ENCODE data around the gene TTC33.

DNA sequence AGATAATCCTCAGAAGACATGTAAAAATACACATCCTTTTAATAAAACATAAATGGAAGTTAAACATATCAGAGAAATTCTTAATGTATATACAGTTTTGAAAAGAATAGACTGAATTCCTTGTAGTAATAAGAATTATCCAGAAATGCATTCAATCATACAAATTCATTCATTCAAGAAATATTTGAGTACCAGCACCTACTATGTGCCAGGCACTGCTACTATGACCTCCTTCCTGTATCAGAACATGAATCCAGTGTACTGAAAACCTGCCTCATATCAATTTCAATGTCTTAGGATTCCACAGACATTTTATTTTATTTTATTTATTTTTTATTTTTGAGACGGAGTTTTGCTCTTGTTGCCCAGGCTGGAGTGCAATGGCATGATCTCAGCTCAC lies 29.2 kb upstream of the TTC33 start:
- TF ChIP-seq, protein P1, sequence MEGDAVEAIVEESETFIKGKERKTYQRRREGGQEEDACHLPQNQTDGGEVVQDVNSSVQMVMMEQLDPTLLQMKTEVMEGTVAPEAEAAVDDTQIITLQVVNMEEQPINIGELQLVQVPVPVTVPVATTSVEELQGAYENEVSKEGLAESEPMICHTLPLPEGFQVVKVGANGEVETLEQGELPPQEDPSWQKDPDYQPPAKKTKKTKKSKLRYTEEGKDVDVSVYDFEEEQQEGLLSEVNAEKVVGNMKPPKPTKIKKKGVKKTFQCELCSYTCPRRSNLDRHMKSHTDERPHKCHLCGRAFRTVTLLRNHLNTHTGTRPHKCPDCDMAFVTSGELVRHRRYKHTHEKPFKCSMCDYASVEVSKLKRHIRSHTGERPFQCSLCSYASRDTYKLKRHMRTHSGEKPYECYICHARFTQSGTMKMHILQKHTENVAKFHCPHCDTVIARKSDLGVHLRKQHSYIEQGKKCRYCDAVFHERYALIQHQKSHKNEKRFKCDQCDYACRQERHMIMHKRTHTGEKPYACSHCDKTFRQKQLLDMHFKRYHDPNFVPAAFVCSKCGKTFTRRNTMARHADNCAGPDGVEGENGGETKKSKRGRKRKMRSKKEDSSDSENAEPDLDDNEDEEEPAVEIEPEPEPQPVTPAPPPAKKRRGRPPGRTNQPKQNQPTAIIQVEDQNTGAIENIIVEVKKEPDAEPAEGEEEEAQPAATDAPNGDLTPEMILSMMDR (IDR thresholded peaks at IDR 0.05) = no peak
- no peak for TF ChIP-seq POLR2A (IDR thresholded peaks at IDR 0.05)
